ENCODE results near the gene RFXANK. TPM values are rescaled to one million over a fixed set of nuclear protein-coding genes. Genes with fewer than 3 reads are reported as not detected.

The RFXANK gene
- total RNA-seq, 2 experiments from 2014 or later: 36.3 to 37.2 TPM

- Mint-ChIP-seq H3K27me3 (peaks cover 20% of the 10 kb centered on the region), H3K27ac (no peak overlapping the region), H3K4me1 (ENCODE audit: low read depth) (no peaks in the 10 kb centered on the region), H3K36me3 (ENCODE audit: low read depth) (no peaks in the 10 kb centered on the region), H3K4me3 (no peak overlapping the region), H3K9me3 (no peaks in the 10 kb centered on the region)
- ChIA-PET POLR2A (interaction anchor here (1.0 kb wide), 1 partner anchor 20 kb away, joined by 3 read pairs; the partner anchor contains the start of gene NR2C2AP), CTCF (interaction anchor here (2.7 kb wide), 1 partner anchor 78 kb away, joined by 15 read pairs; no protein-coding TSS in a partner anchor)
- Histone ChIP-seq H3K36me3 (ENCODE audit: insufficient read depth, low read length) (no peaks in the 10 kb centered on the region), H3K27me3 (ENCODE audit: control insufficient read depth in 1 of 2, insufficient read depth in 2 of 2, low read length in 2 of 2) (peaks cover 7 to 9% of the 10 kb centered on the region in 2 experiments), H3K27ac (ENCODE audit: low read depth in 1 of 2, low read length in 2 of 2) (no peak overlapping the region), H3K9me3 (ENCODE audit: control insufficient read depth in 1 of 2, insufficient read depth in 1 of 2, low read length in 2 of 2) (peaks cover 0 to 4% of the 10 kb centered on the region in 2 experiments), H3K4me1 (ENCODE audit: insufficient read depth, low read length) (peaks cover 11% of the 10 kb centered on the region), H3K4me3 (ENCODE audit: low read length) (no peak overlapping the region)
- no peak for ATAC-seq (ENCODE audit: poor library complexity)
- DNase-seq: no peak
- intact Hi-C loops (cut with DNase I, micrococcal nuclease): no loop called here
- TF ChIP-seq, protein P1, sequence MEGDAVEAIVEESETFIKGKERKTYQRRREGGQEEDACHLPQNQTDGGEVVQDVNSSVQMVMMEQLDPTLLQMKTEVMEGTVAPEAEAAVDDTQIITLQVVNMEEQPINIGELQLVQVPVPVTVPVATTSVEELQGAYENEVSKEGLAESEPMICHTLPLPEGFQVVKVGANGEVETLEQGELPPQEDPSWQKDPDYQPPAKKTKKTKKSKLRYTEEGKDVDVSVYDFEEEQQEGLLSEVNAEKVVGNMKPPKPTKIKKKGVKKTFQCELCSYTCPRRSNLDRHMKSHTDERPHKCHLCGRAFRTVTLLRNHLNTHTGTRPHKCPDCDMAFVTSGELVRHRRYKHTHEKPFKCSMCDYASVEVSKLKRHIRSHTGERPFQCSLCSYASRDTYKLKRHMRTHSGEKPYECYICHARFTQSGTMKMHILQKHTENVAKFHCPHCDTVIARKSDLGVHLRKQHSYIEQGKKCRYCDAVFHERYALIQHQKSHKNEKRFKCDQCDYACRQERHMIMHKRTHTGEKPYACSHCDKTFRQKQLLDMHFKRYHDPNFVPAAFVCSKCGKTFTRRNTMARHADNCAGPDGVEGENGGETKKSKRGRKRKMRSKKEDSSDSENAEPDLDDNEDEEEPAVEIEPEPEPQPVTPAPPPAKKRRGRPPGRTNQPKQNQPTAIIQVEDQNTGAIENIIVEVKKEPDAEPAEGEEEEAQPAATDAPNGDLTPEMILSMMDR (IDR thresholded peaks at IDR 0.05): no peak
Measured at GRCh38 chr19:19223636-19224035, 31.6 kb downstream of the RFXANK start.

GRCh38 chr19:19224150-19224851 lies 32.2 kb downstream of the RFXANK start:
- ChIA-PET POLR2A (interaction anchor here (0.9 to 1.0 kb wide), 2 partner anchors 21 to 32 kb away, joined by 3 to 5 read pairs; partner anchors contain the start of genes BORCS8, NR2C2AP and RFXANK), CTCF (interaction anchor here (0.6 to 2.7 kb wide), 5 partner anchors 10 to 78 kb away, joined by 3 to 15 read pairs (median 4); partner anchors contain the start of genes BORCS8, NR2C2AP and RFXANK)
- no peak overlapping the region for H3K27ac ChIP-seq (ENCODE audit: low read depth in 1 of 2, low read length in 2 of 2)
- DNase-seq (no peak), ATAC-seq (ENCODE audit: poor library complexity) (no peak)
- H3K9me3 ChIP-seq (ENCODE audit: control insufficient read depth in 1 of 2, insufficient read depth in 1 of 2, low read length in 2 of 2): peaks cover 0 to 4% of the 10 kb centered on the region in 2 experiments
- Mint-ChIP-seq H3K36me3 (ENCODE audit: low read depth) (no peaks in the 10 kb centered on the region), H3K9me3 (no peaks in the 10 kb centered on the region), H3K27me3 (peaks cover 22% of the 10 kb centered on the region), H3K4me3 (peak overlapping the region; percentile 38), H3K27ac (no peak overlapping the region), H3K4me1 (ENCODE audit: low read depth) (no peaks in the 10 kb centered on the region)
- no peaks in the 10 kb centered on the region for H3K36me3 ChIP-seq (ENCODE audit: insufficient read depth, low read length)
- H3K4me3 ChIP-seq (ENCODE audit: low read length): peak overlapping the region; percentile 14
- peaks cover 11% of the 10 kb centered on the region for H3K4me1 ChIP-seq (ENCODE audit: insufficient read depth, low read length)
- intact Hi-C loops (cut with DNase I, micrococcal nuclease): no loop called here
- TF ChIP-seq, protein P1 (IDR thresholded peaks at IDR 0.05): no peak
- H3K27me3 ChIP-seq (ENCODE audit: control insufficient read depth in 1 of 2, insufficient read depth in 2 of 2, low read length in 2 of 2): peaks cover 7 to 9% of the 10 kb centered on the region in 2 experiments

DNA sequence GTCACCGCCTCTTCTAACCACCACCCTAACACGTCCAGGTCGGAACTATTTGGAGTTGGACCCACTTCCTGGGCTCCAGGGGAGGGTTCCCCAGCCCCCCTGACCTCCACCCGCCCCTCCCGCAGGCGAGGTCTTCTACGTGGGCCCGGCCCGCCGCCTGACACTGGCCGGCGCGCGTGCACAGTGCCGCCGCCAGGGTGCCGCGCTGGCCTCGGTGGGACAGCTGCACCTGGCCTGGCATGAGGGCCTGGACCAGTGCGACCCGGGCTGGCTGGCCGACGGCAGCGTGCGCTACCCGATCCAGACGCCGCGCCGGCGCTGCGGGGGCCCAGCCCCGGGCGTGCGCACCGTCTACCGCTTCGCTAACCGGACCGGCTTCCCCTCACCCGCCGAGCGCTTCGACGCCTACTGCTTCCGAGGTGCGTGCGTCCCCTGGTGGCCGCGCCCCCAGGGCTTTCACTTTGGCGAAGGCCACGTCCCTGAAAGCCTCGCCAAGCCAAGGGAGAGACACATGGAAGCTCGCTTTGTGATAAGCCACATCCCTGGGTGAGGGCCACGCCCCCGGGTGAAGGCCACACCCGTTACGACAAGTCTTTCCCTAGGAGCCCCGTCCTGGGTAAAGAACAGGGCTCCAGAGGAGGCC lies 32.9 kb downstream of the RFXANK start:
- Mint-ChIP-seq H3K4me1 (ENCODE audit: low read depth) (no peaks in the 10 kb centered on the region), H3K36me3 (ENCODE audit: low read depth) (no peaks in the 10 kb centered on the region), H3K27ac (no peak overlapping the region), H3K4me3 (peak overlapping the region; percentile 67), H3K27me3 (peaks cover 22% of the 10 kb centered on the region), H3K9me3 (no peaks in the 10 kb centered on the region)
- peaks cover 11% of the 10 kb centered on the region for H3K4me1 ChIP-seq (ENCODE audit: insufficient read depth, low read length)
- peaks cover 0 to 4% of the 10 kb centered on the region in 2 experiments for H3K9me3 ChIP-seq (ENCODE audit: control insufficient read depth in 1 of 2, insufficient read depth in 1 of 2, low read length in 2 of 2)
- ATAC-seq (ENCODE audit: poor library complexity) (peak; percentile 97), DNase-seq (peak; percentile 60 to 89 (median 74))
- peaks cover 7 to 9% of the 10 kb centered on the region in 2 experiments for H3K27me3 ChIP-seq (ENCODE audit: control insufficient read depth in 1 of 2, insufficient read depth in 2 of 2, low read length in 2 of 2)
- intact Hi-C loops (cut with DNase I, micrococcal nuclease): loop anchor here (1.0 kb wide), 2 partner anchors 39 to 79 kb away; no protein-coding TSS in a partner anchor
- H3K36me3 ChIP-seq (ENCODE audit: insufficient read depth, low read length): no peaks in the 10 kb centered on the region
- H3K4me3 ChIP-seq (ENCODE audit: low read length): peak overlapping the region; percentile 40
- TF ChIP-seq, protein P1 (IDR thresholded peaks at IDR 0.05): peak; percentile 83
- no peak overlapping the region for H3K27ac ChIP-seq (ENCODE audit: low read depth in 1 of 2, low read length in 2 of 2)
- POLR2A ChIA-PET: interaction anchor here (0.9 to 1.0 kb wide), 2 partner anchors 22 to 32 kb away, joined by 3 to 5 read pairs; partner anchors contain the start of genes BORCS8, NR2C2AP and RFXANK
- CTCF ChIA-PET: interaction anchor here (0.6 to 2.7 kb wide), 9 partner anchors 9 to 1913 kb away, joined by 3 to 15 read pairs (median 3); partner anchors contain the start of genes BORCS8, NR2C2AP and RFXANK

Data from CD4-positive, alpha-beta T cell (primary cell).